ENCODE data around the gene BICC1.

GRCh38 chr10:58837826-58838225 lies 325.2 kb downstream of the BICC1 start:
- TF ChIP-seq CTCF (IDR thresholded peaks at IDR 0.05; ENCODE audit: poor library complexity) (no peak), EZH2 (IDR thresholded peaks at IDR 0.05; ENCODE audit: borderline replicate concordance) (no peak)
